Measurements from ENCODE around the gene POP7. TPM values are rescaled to one million over a fixed set of nuclear protein-coding genes. Genes with fewer than 3 reads are reported as not detected.

POP7 gene
- total RNA-seq, 1 experiment from 2014 or later, result 62.7 TPM

- H2AFZ ChIP-seq, result no peak overlapping the region
- no peaks in the 10 kb centered on the region for H3K9me2 ChIP-seq (ENCODE audit: insufficient read depth)
- no peaks in the 10 kb centered on the region; the same call in 1 of the 2 replicates for H3K4me1 ChIP-seq (replicated peaks; ENCODE audit: insufficient read depth)
- H3K79me2 ChIP-seq (ENCODE audit: low read depth), result peaks cover 24% of the 10 kb centered on the region
- no peaks in the 10 kb centered on the region for H3K27me3 ChIP-seq (ENCODE audit: insufficient read depth, low read depth)
- CTCF ChIA-PET, result interaction anchor here (0.5 to 0.6 kb wide), 2 partner anchors 39 to 197 kb away, joined by 3 to 12 read pairs; partner anchors contain the start of gene SRRT
- POLR2A ChIA-PET (ENCODE audit: unreplicated experiment), result interaction anchor here (0.6 kb wide), 1 partner anchor 400 kb away, joined by 4 read pairs; no protein-coding TSS in a partner anchor
- TF ChIP-seq EZH2 (IDR thresholded peaks at IDR 0.05; ENCODE audit: low read depth) (no peak), CTCF (conservative IDR thresholded peaks at IDR 0.05) (no peak)
- no peak overlapping the region for H3K27ac ChIP-seq
- peaks cover 13% of the 10 kb centered on the region; the same call in 1 of the 2 replicates for H3K36me3 ChIP-seq (ENCODE audit: low read depth)
- no TSS peak for BruUV-seq (replicated peaks)
- intact Hi-C loops (cut with micrococcal nuclease; ENCODE audit: unreplicated experiment), result no loop called here
- H3K9me3 ChIP-seq (ENCODE audit: insufficient read depth, low read depth), result no peaks in the 10 kb centered on the region
- H3K4me3 ChIP-seq, result no peak overlapping the region
- peaks cover 21% of the 10 kb centered on the region; the same call in 1 of the 2 replicates for H3F3A ChIP-seq (ENCODE audit: insufficient read depth, low read depth)
- no peak for DNase-seq
- no peak overlapping the region for H3K4me2 ChIP-seq
- peaks cover 43% of the 10 kb centered on the region for H4K20me1 ChIP-seq (ENCODE audit: insufficient read depth)
Measured at GRCh38 chr7:100677308-100678267, 28.3 kb upstream of the POP7 start.

GRCh38 chr7:100678291-100678984 lies 27.5 kb upstream of the POP7 start:
- no peaks in the 10 kb centered on the region; the same call in 1 of the 2 replicates for H3K4me1 ChIP-seq (replicated peaks; ENCODE audit: insufficient read depth)
- no peaks in the 10 kb centered on the region for H3K9me2 ChIP-seq (ENCODE audit: insufficient read depth)
- peaks cover 21% of the 10 kb centered on the region; the same call in 1 of the 2 replicates for H3F3A ChIP-seq (ENCODE audit: insufficient read depth, low read depth)
- H4K20me1 ChIP-seq (ENCODE audit: insufficient read depth), result peaks cover 43% of the 10 kb centered on the region
- H3K4me2 ChIP-seq, result no peak overlapping the region
- ChIA-PET POLR2A (ENCODE audit: unreplicated experiment) (interaction anchor here (0.6 kb wide), 1 partner anchor 158 kb away, joined by 6 read pairs; no protein-coding TSS in a partner anchor), CTCF (interaction anchor here (0.5 kb wide), 1 partner anchor 40 kb away, joined by 3 read pairs; no protein-coding TSS in a partner anchor)
- no peak for TF ChIP-seq CTCF (conservative IDR thresholded peaks at IDR 0.05)
- TF ChIP-seq EZH2 (IDR thresholded peaks at IDR 0.05; ENCODE audit: low read depth), result no peak
- no peaks in the 10 kb centered on the region for H3K9me3 ChIP-seq (ENCODE audit: insufficient read depth, low read depth)
- intact Hi-C loops (cut with micrococcal nuclease; ENCODE audit: unreplicated experiment), result no loop called here
- no peak overlapping the region for H2AFZ ChIP-seq
- BruUV-seq (replicated peaks), result TSS peak; percentile 8
- no peaks in the 10 kb centered on the region for H3K27me3 ChIP-seq (ENCODE audit: insufficient read depth, low read depth)
- H3K27ac ChIP-seq, result no peak overlapping the region
- peaks cover 13% of the 10 kb centered on the region; the same call in 1 of the 2 replicates for H3K36me3 ChIP-seq (ENCODE audit: low read depth)
- peaks cover 24% of the 10 kb centered on the region for H3K79me2 ChIP-seq (ENCODE audit: low read depth)
- no peak for DNase-seq
- no peak overlapping the region for H3K4me3 ChIP-seq
